Testis (tissue), 2 donors: ENCODE measurements around the gene CYTH4.

ENCODE experiments used
- CTCF ChIP-seq, 3 experiments: fragments of 450-650 bp in 2 of 3; fragments of 200-600 bp in 1 of 3; sonication (generic) in 1 of 3; IDR thresholded peaks; one replicate each; pipeline ENCODE4 v1.5.1; 2016 to 2019; ENCODE audit warnings: antibody characterized with exemption in 3 of 3, mild to moderate bottlenecking in 2 of 3, moderate library complexity in 1 of 3
- POLR2A ChIP-seq: fragments of 450-650 bp; IDR thresholded peaks from one replicate; pipeline ENCODE4 v1.6.1; 2017; ENCODE audit warnings: antibody characterized with exemption, mild to moderate bottlenecking, moderate library complexity

GRCh38 chr22:37256075-37256726 is 26.1 kb upstream of the CYTH4 start:
- TF ChIP-seq CTCF (IDR thresholded peaks at IDR 0.05) (no peak), POLR2A (no peak)
